NCI-H2227 (cell line): ENCODE results near the gene TM9SF4.
A peak's percentile ranks its signal among the peaks of the same experiment; 100 is the strongest.
"Not testable (repeated sequence)": the region's sequence is repeated elsewhere in the genome, so short reads cannot be mapped to it uniquely, and the experiment has no call there.

Experiments used
- DNase-seq: peaks from one replicate; lab custom pipeline; 2025; ENCODE audit not compliant: unreplicated experiment; lab: John Stamatoyannopoulos, UW

Gene TM9SF4

DNA sequence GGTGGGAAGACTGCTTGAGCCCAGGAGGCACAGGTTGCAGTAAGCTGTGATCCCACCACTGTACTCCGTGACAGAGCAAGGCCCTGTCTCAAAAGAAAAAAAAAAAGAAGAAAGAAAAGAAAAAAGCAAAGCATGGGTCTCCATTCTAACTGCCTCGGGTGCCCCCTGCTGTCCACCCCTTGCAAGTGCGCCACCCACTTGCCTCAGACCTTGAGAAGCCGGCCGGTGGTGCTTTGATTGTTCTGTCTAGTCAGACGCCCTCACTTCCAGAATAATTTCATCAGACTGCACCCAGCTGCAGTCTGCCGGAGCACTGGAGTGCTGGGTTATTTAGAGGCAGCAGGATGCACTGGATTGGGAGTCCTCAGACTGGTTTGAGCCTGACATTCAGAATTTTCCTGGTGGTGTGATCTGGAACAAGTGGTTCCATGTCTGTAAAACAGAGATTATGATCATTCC lies 17.6 kb upstream of the TM9SF4 start:
- DNase-seq, result peak; percentile 93

DNA sequence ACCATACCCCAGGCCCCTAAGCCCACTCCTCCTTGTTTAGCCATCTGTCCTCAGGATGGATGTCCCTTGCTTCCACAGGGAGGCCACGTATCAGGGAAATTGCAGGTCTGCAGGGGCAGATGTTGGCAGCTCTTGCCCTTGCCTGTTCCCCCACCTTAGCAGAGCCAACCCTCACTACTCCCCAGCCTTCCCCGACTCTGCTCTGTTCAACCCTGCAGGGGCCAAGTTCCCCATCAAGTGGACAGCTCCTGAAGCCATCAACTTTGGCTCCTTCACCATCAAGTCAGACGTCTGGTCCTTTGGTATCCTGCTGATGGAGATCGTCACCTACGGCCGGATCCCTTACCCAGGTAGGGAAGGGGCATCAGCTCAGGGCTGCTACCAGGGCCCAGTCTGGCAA lies 10.7 kb upstream of the TM9SF4 start:
- DNase-seq, result no peak

DNA sequence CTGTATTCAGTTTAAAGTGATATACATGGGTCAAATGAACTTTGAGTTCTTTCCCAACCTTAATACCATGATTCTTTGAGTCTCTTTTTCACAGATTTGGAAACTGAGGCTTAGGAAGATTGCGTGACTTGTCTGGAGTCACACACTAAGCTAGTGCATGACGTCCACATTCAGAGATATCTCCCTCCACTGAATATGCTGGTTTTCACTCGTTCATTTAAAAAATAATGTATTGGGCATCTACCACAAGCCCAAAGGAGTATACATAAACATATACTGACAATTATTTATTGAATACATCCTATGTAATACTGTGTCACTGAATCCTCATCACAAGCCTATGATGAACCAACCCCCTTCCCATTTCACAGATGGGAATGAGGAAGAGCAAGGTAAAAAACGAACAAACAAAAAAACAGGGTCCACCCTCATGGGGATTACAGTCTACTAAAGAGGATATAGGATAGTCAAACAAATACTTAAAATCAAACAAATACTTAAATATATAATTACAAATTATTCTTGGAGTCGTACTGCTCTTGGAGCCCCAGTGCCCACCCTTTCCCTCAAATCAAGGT lies 611 bp upstream of the TM9SF4 start:
- no peak for DNase-seq

GRCh38 chr20:32110173-32110704 lies 725 bp downstream of the TM9SF4 start:
- DNase-seq, result no peak

DNA sequence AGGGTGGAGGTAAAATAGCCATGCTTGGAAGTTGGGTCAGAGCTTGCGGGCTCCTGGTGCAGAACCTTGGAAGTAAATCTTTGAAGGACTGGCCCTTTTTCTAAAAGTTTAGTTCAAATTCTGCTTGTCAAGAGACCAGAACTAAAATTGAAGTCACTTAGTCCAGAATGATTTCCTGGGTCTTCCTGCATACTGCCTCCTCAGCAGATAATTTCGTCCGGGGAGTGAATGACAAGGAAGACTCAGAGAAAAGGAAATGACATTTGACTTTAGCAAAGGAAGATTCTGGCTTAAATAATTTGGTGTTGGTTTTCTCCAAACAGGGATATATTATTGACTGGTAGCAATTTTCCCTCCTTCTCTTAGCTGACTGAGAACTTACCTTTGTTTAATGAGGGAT lies 1.2 kb downstream of the TM9SF4 start:
- no peak for DNase-seq

DNA sequence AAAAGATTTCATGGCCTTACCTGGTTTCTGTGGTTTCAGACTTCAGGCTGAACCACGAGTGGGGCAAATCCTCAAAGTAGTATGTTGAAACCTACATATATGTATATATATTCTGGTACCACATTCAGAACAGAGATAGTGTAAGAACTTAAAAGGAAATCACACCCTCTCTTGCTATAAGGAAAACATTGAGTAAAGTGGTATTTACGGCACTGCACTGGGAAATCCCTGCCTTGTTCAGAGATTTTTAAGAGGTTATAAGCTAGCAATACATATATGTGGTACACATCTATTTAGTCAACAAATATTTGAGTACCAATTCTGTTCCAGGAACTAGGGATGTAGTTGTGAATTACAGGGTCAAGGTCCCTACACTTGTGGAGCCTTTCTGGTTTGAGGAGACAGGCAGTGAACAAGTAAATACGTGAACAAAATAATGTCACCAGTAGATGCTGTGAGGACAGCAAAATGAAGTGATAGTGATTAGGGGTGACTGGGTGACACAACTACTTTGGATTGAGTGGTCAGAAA lies 1.7 kb downstream of the TM9SF4 start:
- DNase-seq, result no peak

DNA sequence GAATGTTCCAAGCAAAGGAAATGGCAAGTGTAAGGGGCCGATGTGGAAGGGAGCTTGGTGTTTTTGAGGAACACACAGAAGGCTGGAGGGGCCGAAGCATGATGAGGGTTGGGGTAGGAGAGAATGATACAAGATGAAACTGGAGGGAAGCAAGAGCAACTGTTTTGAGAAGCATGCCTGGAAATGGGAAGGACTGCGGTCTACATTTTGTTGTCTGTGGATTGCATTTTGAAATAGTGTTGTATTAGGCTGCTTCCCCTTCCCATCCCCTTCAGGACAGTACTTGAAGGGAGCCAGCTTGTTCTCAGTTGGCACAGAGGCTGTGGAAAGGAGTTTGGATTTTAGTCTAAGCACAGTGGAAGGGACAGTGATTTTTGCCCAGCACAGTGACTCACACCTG lies 2.2 kb downstream of the TM9SF4 start:
- DNase-seq, result no peak

DNA sequence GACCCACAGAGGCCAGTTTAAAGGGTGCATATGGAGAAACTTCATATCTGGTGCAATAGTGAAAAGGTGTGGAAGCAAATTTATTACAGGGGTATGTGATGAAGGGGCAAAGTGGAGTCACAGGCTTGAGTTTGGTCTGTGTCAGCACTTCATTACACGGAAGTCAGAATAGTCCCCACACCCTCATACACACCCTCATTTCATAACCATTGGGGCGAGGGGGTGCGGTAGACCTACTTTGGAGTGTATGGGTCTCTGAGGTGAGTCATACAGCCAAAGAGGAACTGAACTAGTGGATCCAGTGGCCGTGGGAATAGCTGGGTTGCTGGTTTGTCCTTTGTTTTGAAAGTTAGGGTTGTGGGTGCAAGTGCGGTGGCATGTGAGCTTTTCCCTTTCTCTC lies 3.3 kb downstream of the TM9SF4 start:
- DNase-seq, result no peak

DNA sequence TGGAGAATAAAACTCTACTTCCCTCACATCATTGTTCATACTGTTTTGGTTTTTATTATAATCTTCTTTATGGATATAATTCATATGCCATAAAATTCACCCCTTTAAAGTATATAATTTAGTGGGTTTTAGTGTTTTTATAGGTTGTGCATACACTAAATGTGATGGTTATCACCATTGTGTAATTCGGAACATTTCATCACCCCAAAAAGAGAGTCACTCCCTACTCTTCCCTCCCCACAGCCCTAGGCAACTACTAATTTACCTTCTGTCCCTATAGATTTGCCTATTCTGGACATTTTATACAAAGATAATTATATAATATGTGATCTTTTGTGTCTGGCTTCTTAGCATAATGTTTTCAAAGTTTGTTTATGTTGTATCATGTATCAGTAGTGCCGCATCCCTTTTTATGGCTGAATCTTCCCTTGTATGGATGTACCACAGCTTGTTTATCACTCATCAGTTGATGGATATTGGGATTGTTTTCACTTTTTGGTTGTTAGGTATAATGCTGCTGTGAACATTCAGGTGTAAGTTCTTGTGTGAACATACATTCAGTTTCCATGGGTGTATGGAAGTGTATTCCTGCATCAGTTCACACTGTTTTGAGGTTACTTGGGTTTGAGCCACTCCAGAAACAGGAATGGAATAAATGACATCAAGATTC lies 4.2 kb downstream of the TM9SF4 start:
- DNase-seq, result no peak

- DNase-seq, result no peak
Measured at GRCh38 chr20:32114305-32114960, 4.9 kb downstream of the TM9SF4 start.

DNA sequence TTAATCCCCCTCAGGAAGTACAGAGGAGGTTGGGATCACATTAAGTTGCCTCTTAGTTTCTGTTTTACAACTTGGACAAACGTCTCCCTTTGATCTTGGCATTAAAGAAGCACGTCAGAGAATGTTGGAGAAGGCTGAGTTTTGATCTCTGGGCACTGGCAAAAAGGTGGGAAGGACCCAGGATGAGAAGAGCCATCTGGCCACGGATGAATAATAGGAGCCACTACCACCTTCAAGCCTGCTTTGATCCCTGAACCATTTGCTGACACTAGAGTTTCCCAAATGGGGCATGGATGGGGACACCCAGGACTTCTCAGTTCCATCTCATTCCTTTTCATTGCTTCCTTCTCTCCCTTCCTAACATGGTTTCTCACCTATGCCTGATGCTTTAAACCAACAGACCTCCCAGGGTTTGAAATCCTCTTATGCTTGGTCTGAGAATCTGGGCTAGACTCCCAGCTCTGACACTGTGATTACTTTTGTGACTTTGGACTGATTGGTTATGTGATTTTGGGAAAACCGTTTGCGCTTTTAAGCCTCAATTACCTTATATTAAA lies 5.8 kb downstream of the TM9SF4 start:
- DNase-seq, result no peak

- peak; percentile 32 for DNase-seq
Measured at GRCh38 chr20:32116079-32116521, 6.6 kb downstream of the TM9SF4 start.

DNA sequence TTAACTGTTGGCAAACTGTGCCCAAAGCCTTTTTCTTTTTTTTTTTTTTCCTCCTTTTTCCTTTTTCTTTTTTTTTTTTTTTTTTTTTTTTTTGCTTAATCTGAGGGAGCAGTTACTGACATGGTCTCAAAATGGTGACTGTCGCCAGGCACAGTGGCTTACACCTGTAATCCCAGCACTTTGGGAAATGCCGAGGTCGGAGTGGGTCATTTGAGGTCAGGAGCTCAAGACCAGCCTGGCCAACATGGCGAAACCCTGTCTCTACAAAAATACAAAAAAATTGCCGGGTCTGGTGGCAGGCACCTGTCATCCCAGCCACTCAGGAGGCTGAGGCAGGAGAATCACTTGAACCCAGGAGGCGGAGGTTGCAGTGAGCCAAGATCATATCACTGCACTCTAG lies 7.3 kb downstream of the TM9SF4 start:
- not testable (repeated sequence) for DNase-seq

DNA sequence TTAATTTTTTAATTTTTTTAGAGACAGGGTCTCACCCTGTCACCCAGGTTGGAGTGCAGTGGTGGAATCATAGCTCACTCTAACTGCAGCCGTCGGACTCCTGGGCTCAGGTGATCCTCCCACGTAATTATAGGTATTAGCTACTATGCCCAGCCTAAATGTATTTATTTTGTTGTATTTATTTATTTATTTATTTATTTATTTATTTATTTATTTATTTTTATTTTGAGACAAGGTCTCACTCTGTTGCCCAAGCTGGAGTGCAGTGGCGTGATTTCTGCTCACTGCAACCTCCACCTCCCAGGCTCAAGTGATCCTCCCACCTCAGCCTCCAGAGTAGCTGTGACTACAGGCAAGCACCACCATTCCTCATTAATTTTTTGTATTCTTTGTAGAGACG lies 8.9 kb downstream of the TM9SF4 start:
- DNase-seq, result not testable (repeated sequence)

DNA sequence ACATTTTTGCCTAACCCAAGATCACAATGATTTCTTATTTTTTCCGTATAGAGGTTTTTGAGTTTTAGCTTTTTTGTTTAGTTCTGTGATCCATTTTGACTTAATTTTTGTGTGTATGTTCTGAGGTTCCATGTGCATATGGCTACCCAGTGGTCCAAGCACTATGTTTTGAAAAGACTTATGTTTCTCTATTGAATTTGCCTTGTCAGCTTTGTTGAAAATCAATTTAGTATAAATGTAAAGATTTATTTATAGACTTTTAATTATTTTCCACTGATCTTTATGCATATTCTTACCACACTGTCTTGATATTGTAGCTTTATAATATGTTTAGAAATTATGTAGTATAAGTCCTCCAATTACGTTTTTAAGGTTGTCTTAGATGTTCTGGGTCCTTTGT lies 10.2 kb downstream of the TM9SF4 start:
- DNase-seq, result no peak

GRCh38 chr20:32121908-32122307 lies 12.4 kb downstream of the TM9SF4 start:
- not testable (repeated sequence) for DNase-seq

GRCh38 chr20:32123088-32123487 lies 13.6 kb downstream of the TM9SF4 start:
- no peak for DNase-seq

GRCh38 chr20:32124916-32125454 lies 15.5 kb downstream of the TM9SF4 start:
- no peak for DNase-seq

DNA sequence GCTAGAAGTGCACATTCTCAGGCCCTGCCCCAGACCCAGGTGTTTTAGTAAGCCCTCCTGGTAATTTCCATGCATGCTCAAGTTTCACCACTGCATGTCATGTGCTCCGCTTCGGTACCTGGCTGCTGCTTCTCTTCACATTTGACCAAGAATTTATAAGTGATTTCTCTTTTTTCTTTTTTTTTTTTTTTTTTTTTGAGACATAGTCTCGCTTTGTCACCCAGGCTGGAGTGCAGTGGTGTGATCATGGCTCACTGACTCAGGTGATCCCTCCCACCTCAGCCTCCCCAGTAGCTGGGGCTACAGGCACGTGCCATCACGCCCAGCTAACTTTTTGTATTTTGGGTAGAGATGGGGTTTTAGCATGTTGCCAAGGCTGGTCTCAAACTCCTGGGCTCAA lies 16.0 kb downstream of the TM9SF4 start:
- DNase-seq, result no peak

- no peak for DNase-seq
Measured at GRCh38 chr20:32126919-32127318, 17.4 kb downstream of the TM9SF4 start.

GRCh38 chr20:32127347-32127746 lies 17.8 kb downstream of the TM9SF4 start:
- DNase-seq, result no peak
